ENCODE results near the gene USF2. TPM values are rescaled to one million over a fixed set of nuclear protein-coding genes. Genes with fewer than 3 reads are reported as not detected.

Gene USF2
- polyA plus RNA-seq, 4 donors = 74.7 to 127 (median 109) TPM

DNA sequence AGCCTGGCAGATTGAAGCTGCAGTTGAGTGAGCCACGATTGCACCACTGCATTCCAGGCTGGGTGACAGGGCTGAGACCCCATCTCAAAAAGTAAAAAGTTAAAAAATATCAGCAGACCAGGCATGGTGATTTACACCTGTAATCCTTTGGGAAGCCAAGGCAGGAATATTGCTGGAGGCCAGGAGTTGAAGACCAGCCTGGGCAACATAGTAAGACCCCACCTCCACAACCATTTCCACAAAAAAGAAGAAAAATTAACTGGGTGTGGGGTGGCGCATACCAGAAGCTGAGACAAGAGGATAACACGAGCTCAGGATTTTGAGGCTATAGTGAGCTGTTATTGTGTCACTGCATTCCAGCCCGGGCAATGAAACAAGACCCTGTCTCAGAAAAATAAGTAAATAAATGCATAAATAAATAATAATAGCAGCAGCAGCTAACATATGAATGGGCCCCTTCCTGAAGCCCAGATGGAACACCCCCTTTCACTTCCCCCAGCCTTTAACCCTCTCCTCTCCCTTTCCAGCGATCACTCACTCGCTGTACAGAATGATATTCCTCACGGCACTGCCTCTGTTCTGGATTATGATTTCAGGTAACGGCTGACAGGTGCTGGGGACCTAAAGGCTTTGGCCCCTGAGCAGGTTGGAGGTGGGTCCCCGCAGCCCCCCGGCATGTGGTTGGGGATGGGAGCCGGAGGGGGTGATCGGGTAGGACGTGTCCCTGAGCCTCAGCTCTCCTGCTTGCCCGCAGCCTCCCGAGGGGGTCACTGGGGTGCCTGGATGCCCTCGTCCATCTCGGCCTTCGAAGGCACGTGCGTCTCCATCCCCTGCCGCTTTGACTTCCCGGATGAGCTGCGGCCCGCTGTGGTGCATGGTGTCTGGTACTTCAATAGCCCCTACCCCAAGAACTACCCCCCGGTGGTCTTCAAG lies 26.4 kb downstream of the USF2 start:
- Histone ChIP-seq H3K9me3 (ENCODE audit: control insufficient read depth in 2 of 2, insufficient read depth in 1 of 2, low read depth in 1 of 2, low read length in 1 of 2) (no peaks in the 10 kb centered on the region), H3K4me3 (ENCODE audit: low read depth in 1 of 3, low read length in 3 of 3) (no peak overlapping the region), H3K27ac (ENCODE audit: low read depth in 1 of 3, low read length in 2 of 3) (no peak overlapping the region), H3K4me1 (ENCODE audit: control insufficient read depth in 3 of 3, insufficient read depth in 2 of 3, low read depth in 1 of 3, low read length in 2 of 3) (no peaks in the 10 kb centered on the region), H3K27me3 (ENCODE audit: control insufficient read depth in 3 of 3, insufficient read depth in 3 of 3, low read length in 3 of 3) (peaks cover 0 to 2% (median 0%) of the 10 kb centered on the region in 3 donors), H3K36me3 (ENCODE audit: control insufficient read depth in 3 of 3, insufficient read depth in 2 of 3, low read depth in 1 of 3, low read length in 3 of 3) (no peaks in the 10 kb centered on the region)
- no peak for FAIRE-seq
- 55 to 70% (median 69%) methylated on average over 24 to 25 of the region's 25 CpGs for WGBS, 3 donors
- no peak for DNase-seq

DNA sequence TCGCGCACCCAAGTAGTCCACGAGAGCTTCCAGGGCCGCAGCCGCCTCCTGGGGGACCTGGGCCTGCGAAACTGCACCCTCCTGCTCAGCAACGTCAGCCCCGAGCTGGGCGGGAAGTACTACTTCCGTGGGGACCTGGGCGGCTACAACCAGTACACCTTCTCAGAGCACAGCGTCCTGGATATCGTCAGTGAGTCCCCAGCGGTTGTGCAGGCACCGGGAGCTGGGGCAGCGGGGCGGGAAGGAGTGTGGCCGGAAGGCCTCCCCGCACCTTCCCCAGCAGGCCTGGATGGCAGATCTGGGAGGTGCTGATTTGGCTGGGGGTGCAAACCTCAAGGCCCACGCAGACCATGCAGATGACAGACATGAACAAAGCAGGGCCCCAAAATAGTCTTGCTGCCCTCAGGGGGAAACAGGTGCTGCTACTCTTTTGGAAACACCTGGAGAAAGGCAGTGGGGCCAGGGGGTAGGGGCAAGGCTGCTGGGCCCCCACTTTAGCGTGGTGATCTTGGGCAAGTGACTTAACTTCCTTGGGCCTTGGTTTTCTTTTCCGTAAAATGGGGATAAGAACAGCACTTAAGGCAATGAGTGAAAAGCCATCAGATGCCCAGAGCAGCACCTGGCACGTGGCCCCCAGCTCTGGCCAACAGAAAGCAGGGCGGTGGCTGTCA lies 27.2 kb downstream of the USF2 start:
- DNase-seq = no peak
- Histone ChIP-seq H3K4me1 (ENCODE audit: control insufficient read depth in 3 of 3, insufficient read depth in 2 of 3, low read depth in 1 of 3, low read length in 2 of 3) (no peaks in the 10 kb centered on the region), H3K4me3 (ENCODE audit: low read depth in 1 of 3, low read length in 3 of 3) (no peak overlapping the region), H3K27me3 (ENCODE audit: control insufficient read depth in 3 of 3, insufficient read depth in 3 of 3, low read length in 3 of 3) (peaks cover 0 to 3% (median 0%) of the 10 kb centered on the region in 3 donors), H3K27ac (ENCODE audit: low read depth in 1 of 3, low read length in 2 of 3) (no peak overlapping the region), H3K9me3 (ENCODE audit: control insufficient read depth in 2 of 2, insufficient read depth in 1 of 2, low read depth in 1 of 2, low read length in 1 of 2) (no peaks in the 10 kb centered on the region), H3K36me3 (ENCODE audit: control insufficient read depth in 3 of 3, insufficient read depth in 2 of 3, low read depth in 1 of 3, low read length in 3 of 3) (no peaks in the 10 kb centered on the region)
- 41 to 52% (median 43%) methylated on average over 24 of the region's 24 CpGs for WGBS, 3 donors
- no peak for FAIRE-seq

GRCh38 chr19:35296644-35297514 lies 28.1 kb downstream of the USF2 start:
- no peak for DNase-seq
- Histone ChIP-seq H3K4me3 (ENCODE audit: low read depth in 1 of 3, low read length in 3 of 3) (no peak overlapping the region), H3K27ac (ENCODE audit: low read depth in 1 of 3, low read length in 2 of 3) (no peak overlapping the region), H3K9me3 (ENCODE audit: control insufficient read depth in 2 of 2, insufficient read depth in 1 of 2, low read depth in 1 of 2, low read length in 1 of 2) (no peaks in the 10 kb centered on the region), H3K36me3 (ENCODE audit: control insufficient read depth in 3 of 3, insufficient read depth in 2 of 3, low read depth in 1 of 3, low read length in 3 of 3) (no peaks in the 10 kb centered on the region), H3K4me1 (ENCODE audit: control insufficient read depth in 3 of 3, insufficient read depth in 2 of 3, low read depth in 1 of 3, low read length in 2 of 3) (no peaks in the 10 kb centered on the region), H3K27me3 (ENCODE audit: control insufficient read depth in 3 of 3, insufficient read depth in 3 of 3, low read length in 3 of 3) (peaks cover 0 to 3% (median 0%) of the 10 kb centered on the region in 3 donors)
- no peak for FAIRE-seq
- WGBS, 3 donors = 81 to 90% (median 88%) methylated on average over 7 of the region's 7 CpGs

DNA sequence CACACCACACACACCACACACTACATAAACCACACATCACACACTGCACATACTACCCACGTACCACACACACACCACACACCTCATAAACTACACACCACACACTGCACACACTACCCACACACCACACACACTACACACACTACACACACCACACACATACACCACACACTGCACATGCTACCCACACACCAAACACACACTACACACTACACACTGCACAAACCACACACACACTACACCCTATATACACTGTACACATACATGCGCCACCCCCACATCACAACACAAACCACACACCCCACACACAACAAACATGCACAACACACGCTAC lies 28.7 kb downstream of the USF2 start:
- H3K27me3 ChIP-seq (ENCODE audit: control insufficient read depth in 3 of 3, insufficient read depth in 3 of 3, low read length in 3 of 3) = peaks cover 0 to 6% (median 0%) of the 10 kb centered on the region in 3 donors
- H3K4me1 ChIP-seq (ENCODE audit: control insufficient read depth in 3 of 3, insufficient read depth in 2 of 3, low read depth in 1 of 3, low read length in 2 of 3) = no peaks in the 10 kb centered on the region
- 93 to 100% (median 96%) methylated on average over 3 of the region's 3 CpGs for WGBS, 3 donors
- no peak overlapping the region for H3K27ac ChIP-seq (ENCODE audit: low read depth in 1 of 3, low read length in 2 of 3)
- no peaks in the 10 kb centered on the region for H3K9me3 ChIP-seq (ENCODE audit: control insufficient read depth in 2 of 2, insufficient read depth in 1 of 2, low read depth in 1 of 2, low read length in 1 of 2)
- no peaks in the 10 kb centered on the region for H3K36me3 ChIP-seq (ENCODE audit: control insufficient read depth in 3 of 3, insufficient read depth in 2 of 3, low read depth in 1 of 3, low read length in 3 of 3)
- FAIRE-seq = no peak
- H3K4me3 ChIP-seq (ENCODE audit: low read depth in 1 of 3, low read length in 3 of 3) = no peak overlapping the region
- DNase-seq = no peak

GRCh38 chr19:35297922-35298321 lies 29.2 kb downstream of the USF2 start:
- 88 to 100% (median 97%) methylated on average over 2 of the region's 2 CpGs for WGBS, 3 donors
- no peaks in the 10 kb centered on the region for H3K9me3 ChIP-seq (ENCODE audit: control insufficient read depth in 2 of 2, insufficient read depth in 1 of 2, low read depth in 1 of 2, low read length in 1 of 2)
- H3K27me3 ChIP-seq (ENCODE audit: control insufficient read depth in 3 of 3, insufficient read depth in 3 of 3, low read length in 3 of 3) = peaks cover 0 to 6% (median 0%) of the 10 kb centered on the region in 3 donors
- no peaks in the 10 kb centered on the region for H3K4me1 ChIP-seq (ENCODE audit: control insufficient read depth in 3 of 3, insufficient read depth in 2 of 3, low read depth in 1 of 3, low read length in 2 of 3)
- FAIRE-seq (no peak), DNase-seq (no peak)
- H3K36me3 ChIP-seq (ENCODE audit: control insufficient read depth in 3 of 3, insufficient read depth in 2 of 3, low read depth in 1 of 3, low read length in 3 of 3) = no peaks in the 10 kb centered on the region
- no peak overlapping the region for H3K4me3 ChIP-seq (ENCODE audit: low read depth in 1 of 3, low read length in 3 of 3)
- no peak overlapping the region for H3K27ac ChIP-seq (ENCODE audit: low read depth in 1 of 3, low read length in 2 of 3)

GRCh38 chr19:35298561-35298972 lies 29.8 kb downstream of the USF2 start:
- no peak for FAIRE-seq
- DNase-seq = no peak
- H3K4me3 ChIP-seq (ENCODE audit: low read depth in 1 of 3, low read length in 3 of 3) = no peak overlapping the region
- peaks cover 0 to 9% (median 0%) of the 10 kb centered on the region in 3 donors for H3K27me3 ChIP-seq (ENCODE audit: control insufficient read depth in 3 of 3, insufficient read depth in 3 of 3, low read length in 3 of 3)
- no peaks in the 10 kb centered on the region for H3K9me3 ChIP-seq (ENCODE audit: control insufficient read depth in 2 of 2, insufficient read depth in 1 of 2, low read depth in 1 of 2, low read length in 1 of 2)
- 88 to 95% (median 94%) methylated on average over 5 of the region's 5 CpGs for WGBS, 3 donors
- H3K4me1 ChIP-seq (ENCODE audit: control insufficient read depth in 3 of 3, insufficient read depth in 2 of 3, low read depth in 1 of 3, low read length in 2 of 3) = no peaks in the 10 kb centered on the region
- no peaks in the 10 kb centered on the region for H3K36me3 ChIP-seq (ENCODE audit: control insufficient read depth in 3 of 3, insufficient read depth in 2 of 3, low read depth in 1 of 3, low read length in 3 of 3)
- H3K27ac ChIP-seq (ENCODE audit: low read depth in 1 of 3, low read length in 2 of 3) = no peak overlapping the region

DNA sequence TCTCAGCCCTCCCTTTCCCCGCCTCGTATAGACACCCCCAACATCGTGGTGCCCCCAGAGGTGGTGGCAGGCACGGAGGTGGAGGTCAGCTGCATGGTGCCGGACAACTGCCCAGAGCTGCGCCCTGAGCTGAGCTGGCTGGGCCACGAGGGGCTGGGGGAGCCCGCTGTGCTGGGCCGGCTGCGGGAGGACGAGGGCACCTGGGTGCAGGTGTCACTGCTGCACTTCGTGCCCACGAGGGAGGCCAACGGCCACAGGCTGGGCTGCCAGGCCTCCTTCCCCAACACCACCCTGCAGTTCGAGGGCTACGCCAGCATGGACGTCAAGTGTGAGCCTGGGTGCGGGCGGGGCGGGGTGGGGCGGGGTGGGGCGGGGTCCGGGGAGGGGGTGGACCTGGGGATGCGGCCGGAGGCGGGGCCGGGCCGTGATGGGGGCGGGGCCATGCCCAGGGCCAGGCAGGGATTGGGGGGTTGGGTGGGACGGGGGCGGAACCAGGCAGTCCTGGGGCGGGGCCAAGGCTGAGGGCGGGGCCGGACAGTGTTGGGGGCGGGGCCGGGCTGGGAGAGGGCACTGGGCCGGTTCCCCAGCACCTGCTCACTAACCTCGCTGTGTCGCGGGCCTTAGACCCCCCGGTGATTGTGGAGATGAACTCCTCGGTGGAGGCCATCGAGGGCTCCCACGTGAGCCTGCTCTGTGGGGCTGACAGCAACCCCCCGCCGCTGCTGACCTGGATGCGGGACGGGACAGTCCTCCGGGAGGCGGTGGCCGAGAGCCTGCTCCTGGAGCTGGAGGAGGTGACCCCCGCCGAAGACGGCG lies 31.0 kb downstream of the USF2 start:
- DNase-seq = peak in 1 of 2 donors; percentile 5
- no peaks in the 10 kb centered on the region for H3K9me3 ChIP-seq (ENCODE audit: control insufficient read depth in 2 of 2, insufficient read depth in 1 of 2, low read depth in 1 of 2, low read length in 1 of 2)
- H3K36me3 ChIP-seq (ENCODE audit: control insufficient read depth in 3 of 3, insufficient read depth in 2 of 3, low read depth in 1 of 3, low read length in 3 of 3) = no peaks in the 10 kb centered on the region
- H3K27me3 ChIP-seq (ENCODE audit: control insufficient read depth in 3 of 3, insufficient read depth in 3 of 3, low read length in 3 of 3) = peaks cover 0 to 9% (median 0%) of the 10 kb centered on the region in 3 donors
- WGBS, 3 donors = 49 to 52% (median 51%) methylated on average over 27 to 55 of the region's 55 CpGs
- no peak for FAIRE-seq
- no peaks in the 10 kb centered on the region for H3K4me1 ChIP-seq (ENCODE audit: control insufficient read depth in 3 of 3, insufficient read depth in 2 of 3, low read depth in 1 of 3, low read length in 2 of 3)
- H3K4me3 ChIP-seq (ENCODE audit: low read depth in 1 of 3, low read length in 3 of 3) = no peak overlapping the region
- H3K27ac ChIP-seq (ENCODE audit: low read depth in 1 of 3, low read length in 2 of 3) = no peak overlapping the region
